Stimulated activated naive B cell treated with anti-CD40 and anti-IgM and Interleukin-4, amounts not matched to agents 10 μg/mL and 1 μg/mL and 100 μg/mL, for 72 hours (primary cell): ENCODE measurements around the gene BTBD1.

Source experiments
- ATAC-seq, 2 donors: fragments of 150-1000 bp; cut with Tn5 transposase; replicated peaks; 2 replicates each; pipeline ENCODE4 v1.10.0; 2021; ENCODE audit warnings: moderate library complexity in 1 of 2
- DNase-seq: peaks from one replicate; pipeline ENCODE4 v3.0.0; 2021
- H3K27ac Mint-ChIP-seq: one replicate; pipeline ENCODE4 v1.8.0; 2022; ENCODE audit warnings: mild to moderate bottlenecking, mixed read lengths
- H3K27me3 Mint-ChIP-seq, 2 donors: one replicate each; pipeline ENCODE4 v1.8.0; 2022; ENCODE audit warnings: mixed read lengths in 2 of 2
- H3K36me3 Mint-ChIP-seq, 2 donors: one replicate each; pipeline ENCODE4 v1.8.0; 2022; ENCODE audit warnings: mixed read lengths in 2 of 2, mild to moderate bottlenecking in 1 of 2
- H3K4me1 Mint-ChIP-seq, 2 donors: one replicate each; pipeline ENCODE4 v1.8.0; 2022; ENCODE audit warnings: mixed read lengths in 2 of 2, mild to moderate bottlenecking in 1 of 2
- H3K4me3 Mint-ChIP-seq, 2 donors: one replicate each; pipeline ENCODE4 v1.8.0; 2022; ENCODE audit warnings: mild to moderate bottlenecking in 2 of 2, mixed read lengths in 2 of 2, moderate library complexity in 1 of 2
- H3K9me3 Mint-ChIP-seq, 2 donors: one replicate each; pipeline ENCODE4 v1.8.0; 2022; ENCODE audit warnings: mixed read lengths in 2 of 2, mild to moderate bottlenecking in 1 of 2

The BTBD1 gene

DNA sequence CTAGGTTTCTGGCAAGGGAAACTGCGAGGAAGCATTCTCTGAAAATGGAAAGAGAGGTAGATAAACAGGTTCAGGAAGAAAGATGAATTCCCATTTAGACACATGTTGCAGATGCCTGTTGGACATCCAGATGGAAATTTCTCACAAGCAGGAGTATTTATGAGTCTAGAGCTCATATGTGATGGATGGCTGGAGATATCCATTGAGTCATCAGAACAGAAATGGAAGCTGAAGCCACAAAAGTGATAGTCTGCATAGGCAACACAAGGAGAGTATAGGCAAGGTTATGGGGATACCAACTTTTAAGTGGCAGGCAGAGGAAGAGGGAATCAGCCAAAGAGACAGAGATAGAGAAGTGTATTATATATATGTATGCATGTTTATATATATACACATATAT lies 87.3 kb downstream of the BTBD1 start:
- DNase-seq (no peak), ATAC-seq (no peak)
- Mint-ChIP-seq H3K36me3 (peaks cover 11 to 16% of the 10 kb centered on the region in 2 donors), H3K27me3 (no peaks in the 10 kb centered on the region), H3K9me3 (no peaks in the 10 kb centered on the region), H3K4me3 (no peak overlapping the region), H3K27ac (no peak overlapping the region), H3K4me1 (peaks cover 10 to 14% of the 10 kb centered on the region in 2 donors)

DNA sequence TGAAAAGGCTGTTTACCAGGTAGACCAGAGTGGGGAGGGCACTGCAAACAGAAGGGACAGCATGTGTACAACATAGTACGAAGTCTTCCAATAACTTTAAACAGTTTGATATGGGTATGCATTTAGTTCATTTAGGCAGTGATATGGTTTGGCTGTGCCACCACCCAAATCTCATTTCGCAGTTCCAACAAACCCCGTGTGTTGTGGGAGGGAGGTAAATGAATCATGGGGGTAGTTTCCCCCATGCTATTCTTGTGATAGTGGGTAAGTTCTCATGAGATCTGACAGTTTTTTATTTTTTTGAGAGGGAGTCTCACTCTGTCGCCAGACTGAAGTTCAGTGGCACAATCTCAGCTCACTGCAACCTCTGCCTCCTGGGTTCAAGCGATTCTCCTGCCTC lies 88.6 kb downstream of the BTBD1 start:
- DNase-seq, result no peak
- H3K27ac Mint-ChIP-seq, result no peak overlapping the region
- peak in 1 of 2 donors; percentile 41 for ATAC-seq
- H3K27me3 Mint-ChIP-seq, result no peaks in the 10 kb centered on the region
- H3K9me3 Mint-ChIP-seq, result no peaks in the 10 kb centered on the region
- H3K36me3 Mint-ChIP-seq, result peaks cover 9 to 12% of the 10 kb centered on the region in 2 donors
- H3K4me1 Mint-ChIP-seq, result peaks cover 8 to 10% of the 10 kb centered on the region in 2 donors
- H3K4me3 Mint-ChIP-seq, result no peak overlapping the region

DNA sequence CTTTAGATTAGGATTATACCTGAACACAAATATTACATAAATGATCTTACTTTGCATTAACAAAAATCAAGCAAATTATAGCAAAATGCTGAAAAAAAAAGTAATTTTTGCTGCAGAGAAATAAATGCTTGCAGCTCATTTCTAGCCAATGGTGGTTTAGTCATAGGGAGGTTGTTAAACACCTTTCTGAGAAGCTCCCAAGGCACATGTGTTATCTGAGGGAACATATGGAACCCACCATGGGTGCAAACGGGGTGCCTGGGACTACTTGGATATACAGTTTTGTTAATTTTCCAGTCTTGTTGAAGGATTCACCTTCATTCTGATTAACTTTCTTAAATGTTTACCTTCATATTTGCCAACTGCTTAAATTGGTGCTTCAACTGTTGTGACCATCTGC lies 90.0 kb downstream of the BTBD1 start:
- Mint-ChIP-seq H3K4me1 (peaks cover 8 to 13% of the 10 kb centered on the region in 2 donors), H3K4me3 (no peak overlapping the region), H3K27me3 (no peaks in the 10 kb centered on the region), H3K9me3 (no peaks in the 10 kb centered on the region), H3K27ac (no peak overlapping the region), H3K36me3 (peaks cover 8 to 12% of the 10 kb centered on the region in 2 donors)
- DNase-seq, result no peak
- ATAC-seq, result no peak

DNA sequence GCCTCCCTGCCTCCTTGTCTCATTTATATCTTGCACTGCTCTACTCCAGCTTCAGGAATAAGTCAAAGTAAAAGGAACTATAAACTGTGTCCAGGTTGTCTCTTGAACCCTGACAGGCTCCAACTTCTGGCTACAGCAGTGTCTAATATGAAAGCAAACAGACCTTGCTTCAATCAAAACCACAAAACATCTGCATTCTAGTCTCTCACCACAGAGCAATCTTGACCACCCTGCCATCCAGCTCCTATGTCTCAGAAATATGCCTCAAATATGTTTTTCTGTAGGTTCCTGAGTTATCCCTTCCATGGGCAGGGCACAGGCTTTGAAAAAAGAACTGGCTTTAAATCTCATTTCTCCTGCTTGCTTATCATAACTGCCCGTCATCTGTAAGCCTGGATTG lies 94.1 kb downstream of the BTBD1 start:
- Mint-ChIP-seq H3K27me3 (no peaks in the 10 kb centered on the region), H3K9me3 (no peaks in the 10 kb centered on the region), H3K27ac (no peak overlapping the region), H3K4me1 (peaks cover 7 to 12% of the 10 kb centered on the region in 2 donors), H3K4me3 (no peak overlapping the region), H3K36me3 (peaks cover 2 to 5% of the 10 kb centered on the region in 2 donors)
- DNase-seq (no peak), ATAC-seq (no peak)

DNA sequence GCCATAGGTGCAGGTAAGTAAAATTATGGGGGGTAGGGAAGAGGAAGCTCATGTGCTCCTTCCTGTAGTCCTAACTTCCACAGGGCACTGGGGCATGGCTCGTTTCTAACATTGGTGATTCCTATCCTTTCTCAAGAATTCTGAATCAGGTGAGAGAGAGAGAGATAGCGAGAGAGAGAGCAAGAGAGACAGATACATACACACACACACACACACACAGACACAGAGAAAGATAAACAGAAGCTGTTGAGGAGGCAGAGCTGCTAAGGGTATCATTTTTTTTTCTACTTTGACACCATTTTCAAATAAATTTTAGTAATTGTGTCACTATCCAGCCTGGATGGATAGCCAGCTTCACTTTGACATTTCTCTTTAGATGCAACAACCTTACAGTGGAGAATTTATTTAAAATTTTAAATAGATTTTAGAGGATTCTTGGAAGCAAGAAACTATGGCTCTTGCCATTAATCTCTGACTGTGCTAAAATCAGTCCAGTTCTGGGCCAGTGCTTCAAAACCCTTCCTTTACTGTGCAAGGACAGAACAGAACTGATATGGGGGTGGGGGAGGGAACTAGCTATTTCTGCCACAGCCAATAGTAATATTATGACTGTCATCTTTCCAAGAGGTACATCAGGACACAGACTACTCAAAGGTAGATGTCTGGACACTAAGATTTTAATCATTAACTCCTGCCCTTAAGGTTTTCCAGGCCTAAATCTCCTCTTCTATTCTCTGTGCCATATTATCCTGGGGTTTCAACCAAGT lies 95.7 kb downstream of the BTBD1 start:
- Mint-ChIP-seq H3K27ac (no peak overlapping the region), H3K4me3 (no peak overlapping the region)

DNA sequence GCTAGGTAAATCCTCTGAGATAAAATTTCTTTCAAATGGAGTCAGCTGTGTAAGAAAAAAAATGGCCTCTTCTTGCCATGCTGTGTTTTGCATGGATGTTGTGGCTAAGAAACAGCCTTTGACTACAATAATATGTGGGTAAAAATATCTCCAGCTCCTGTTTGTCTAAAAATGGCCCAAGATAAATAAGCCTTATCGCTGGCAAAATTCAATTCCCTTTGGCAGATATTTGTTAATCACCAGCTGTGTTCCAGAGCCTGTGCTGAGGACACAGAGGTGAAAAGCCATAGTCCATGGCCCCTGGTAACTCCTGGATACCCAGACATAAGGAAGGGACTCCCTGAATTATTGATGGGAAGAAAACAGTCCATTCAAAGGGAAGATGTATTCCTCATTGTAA lies 96.4 kb downstream of the BTBD1 start:
- Mint-ChIP-seq H3K27me3 (no peaks in the 10 kb centered on the region), H3K27ac (no peak overlapping the region), H3K9me3 (no peaks in the 10 kb centered on the region), H3K4me3 (no peak overlapping the region), H3K36me3 (peaks cover 0 to 4% of the 10 kb centered on the region in 2 donors), H3K4me1 (peaks cover 8 to 31% of the 10 kb centered on the region in 2 donors)
- ATAC-seq (no peak), DNase-seq (no peak)

More for the DNA sequence above, 95.7 kb downstream of the BTBD1 start:
- Mint-ChIP-seq H3K4me1 (peaks cover 6 to 24% of the 10 kb centered on the region in 2 donors), H3K9me3 (no peaks in the 10 kb centered on the region), H3K27me3 (no peaks in the 10 kb centered on the region), H3K36me3 (peaks cover 0 to 4% of the 10 kb centered on the region in 2 donors)
- no peak for DNase-seq
- ATAC-seq, result peak in 1 of 2 donors; percentile 21

DNA sequence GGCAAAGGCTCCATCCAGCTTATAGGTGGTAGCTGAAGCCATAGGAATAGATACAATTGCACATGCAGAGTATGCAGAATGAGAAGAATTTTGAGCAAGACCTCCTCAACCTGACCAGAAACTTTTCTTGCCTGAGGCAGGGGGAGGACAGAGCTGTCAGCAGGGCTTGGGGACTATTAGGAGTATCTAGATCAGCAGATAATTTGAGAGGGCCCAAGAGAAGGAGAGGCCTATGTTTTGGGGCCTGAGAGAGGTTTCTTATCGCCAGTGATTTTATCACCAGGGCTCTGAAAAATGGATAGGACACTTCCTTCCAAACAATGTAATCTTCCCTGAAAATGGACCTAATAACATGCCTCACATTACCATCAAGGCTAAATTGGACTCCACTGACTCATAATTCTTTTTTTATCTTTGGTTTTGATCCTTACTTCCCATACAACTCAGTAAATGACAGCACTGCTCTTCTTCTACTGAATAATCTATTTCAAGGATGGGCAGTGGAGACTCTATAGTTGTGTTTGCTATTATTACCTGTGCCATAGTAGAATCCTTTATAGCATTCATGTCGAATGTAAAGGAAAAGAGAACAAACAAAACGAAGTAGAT lies 96.9 kb downstream of the BTBD1 start:
- no peak overlapping the region for H3K4me3 Mint-ChIP-seq
- ATAC-seq (no peak), DNase-seq (no peak)

DNA sequence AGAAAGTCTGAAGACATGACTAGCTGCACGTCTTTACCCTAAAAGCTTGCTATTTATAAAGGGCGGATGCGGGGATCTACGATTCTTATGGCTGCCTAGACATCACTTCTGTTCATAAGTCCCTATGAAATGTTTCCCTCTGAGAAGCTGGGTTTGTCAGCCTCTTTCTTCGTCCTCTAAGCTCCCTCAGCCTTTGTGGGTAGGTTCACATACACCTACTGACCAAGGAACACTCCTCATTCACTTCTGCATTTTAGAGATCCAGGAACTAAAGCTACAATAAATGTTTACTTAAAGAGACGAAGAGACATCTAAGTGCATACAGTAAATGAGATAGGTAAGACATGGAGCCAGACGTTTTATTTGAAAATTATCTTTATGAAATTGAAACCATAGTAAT lies 97.7 kb downstream of the BTBD1 start:
- DNase-seq (no peak), ATAC-seq (no peak)
- no peak overlapping the region for H3K27ac Mint-ChIP-seq
- H3K4me1 Mint-ChIP-seq, result peaks cover 8 to 31% of the 10 kb centered on the region in 2 donors
- no peak overlapping the region for H3K4me3 Mint-ChIP-seq
- H3K36me3 Mint-ChIP-seq, result peaks cover 0 to 2% of the 10 kb centered on the region in 2 donors
- no peaks in the 10 kb centered on the region for H3K27me3 Mint-ChIP-seq
- no peaks in the 10 kb centered on the region for H3K9me3 Mint-ChIP-seq

More for the DNA sequence above, 96.9 kb downstream of the BTBD1 start:
- H3K27me3 Mint-ChIP-seq, result no peaks in the 10 kb centered on the region
- no peak overlapping the region for H3K27ac Mint-ChIP-seq
- H3K36me3 Mint-ChIP-seq, result peaks cover 0 to 4% of the 10 kb centered on the region in 2 donors
- H3K4me1 Mint-ChIP-seq, result peaks cover 8 to 31% of the 10 kb centered on the region in 2 donors
- H3K9me3 Mint-ChIP-seq, result no peaks in the 10 kb centered on the region

DNA sequence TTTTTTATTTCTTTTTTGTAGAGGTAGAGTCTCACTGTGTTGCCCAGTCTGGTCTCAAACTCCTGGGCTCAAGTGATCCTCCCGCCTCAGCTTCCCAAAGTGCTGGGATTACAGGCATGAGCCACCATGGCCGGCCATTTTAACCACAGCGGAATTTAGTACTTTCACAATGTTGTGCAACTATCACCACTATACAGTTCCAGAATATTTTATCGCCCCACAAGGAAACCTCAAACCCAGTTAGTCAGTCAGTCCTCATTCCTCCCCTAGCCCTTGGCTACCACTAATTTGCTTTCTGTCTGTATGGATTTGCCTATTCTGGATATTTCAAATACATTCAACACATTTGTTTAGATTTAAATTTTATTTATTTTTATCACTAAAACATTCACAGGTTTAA lies 99.0 kb downstream of the BTBD1 start:
- peaks cover 8 to 31% of the 10 kb centered on the region in 2 donors for H3K4me1 Mint-ChIP-seq
- DNase-seq, result no peak
- H3K27me3 Mint-ChIP-seq, result no peaks in the 10 kb centered on the region
- H3K36me3 Mint-ChIP-seq, result peaks cover 0 to 2% of the 10 kb centered on the region in 2 donors
- H3K4me3 Mint-ChIP-seq, result no peak overlapping the region
- no peak overlapping the region for H3K27ac Mint-ChIP-seq
- H3K9me3 Mint-ChIP-seq, result no peaks in the 10 kb centered on the region
- ATAC-seq, result no peak

DNA sequence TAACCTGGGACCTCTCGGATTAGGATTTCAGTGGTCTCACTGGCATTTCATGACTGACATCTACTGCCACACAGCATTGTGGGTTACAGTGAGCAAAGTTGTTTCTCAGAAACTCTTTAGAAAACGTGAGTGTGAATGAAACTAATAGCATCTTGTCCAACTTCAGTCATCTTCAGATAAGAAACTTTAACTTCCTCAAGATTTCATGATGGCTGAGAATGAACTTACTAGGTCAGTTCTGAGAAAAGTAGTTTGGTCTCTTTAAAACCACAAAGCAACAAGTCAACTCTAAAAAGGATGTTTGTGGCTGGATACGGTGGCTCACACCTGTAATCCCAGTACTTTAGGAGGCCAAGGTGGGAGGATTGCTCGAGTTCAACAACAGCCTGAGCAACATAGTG lies 100.4 kb downstream of the BTBD1 start:
- Mint-ChIP-seq H3K36me3 (peaks cover 0 to 2% of the 10 kb centered on the region in 2 donors), H3K27ac (no peak overlapping the region), H3K4me1 (peaks cover 5 to 25% of the 10 kb centered on the region in 2 donors), H3K9me3 (no peaks in the 10 kb centered on the region), H3K27me3 (no peaks in the 10 kb centered on the region), H3K4me3 (no peak overlapping the region)
- DNase-seq (no peak), ATAC-seq (peak; percentile 95 to 98)
